ENCODE data around the gene MCAT. TPM values are rescaled to one million over a fixed set of nuclear protein-coding genes. Genes with fewer than 3 reads are reported as not detected.

Gene MCAT
- total RNA-seq, 2 donors from 2014 or later, result 39.1 to 39.9 TPM

- TF ChIP-seq CTCF (IDR thresholded peaks at IDR 0.05) (no peak), POLR2A (IDR thresholded peaks at IDR 0.05) (no peak), POLR2AphosphoS5 (IDR thresholded peaks at IDR 0.05) (no peak)
- 60% methylated on average over 13 of the region's 13 CpGs for WGBS
- intact Hi-C loops (cut with DNase I), result no loop called here
- Histone ChIP-seq H3K27me3 (replicated peaks; ENCODE audit: insufficient read depth) (no peaks in the 10 kb centered on the region), H3K27ac (peak overlapping the region in 1 of 2 donors; percentile 25), H3K36me3 (no peaks in the 10 kb centered on the region), H3K4me3 (no peak overlapping the region), H3K4me1 (replicated peaks) (no peaks in the 10 kb centered on the region), H3K9me3 (no peaks in the 10 kb centered on the region)
- DNase-seq (ENCODE audit: low spot score), result no peak
Measured at GRCh38 chr22:43128116-43128515, 15.1 kb downstream of the MCAT start.

- whole genome bisulfite sequencing, result 78% methylated on average over 17 of the region's 17 CpGs
- Histone ChIP-seq H3K36me3 (no peaks in the 10 kb centered on the region), H3K4me3 (no peak overlapping the region), H3K4me1 (replicated peaks) (no peaks in the 10 kb centered on the region), H3K27me3 (replicated peaks; ENCODE audit: insufficient read depth) (no peaks in the 10 kb centered on the region), H3K27ac (peak overlapping the region in 1 of 2 donors; percentile 25), H3K9me3 (no peaks in the 10 kb centered on the region)
- TF ChIP-seq POLR2AphosphoS5 (IDR thresholded peaks at IDR 0.05), result no peak
- peak; percentile 22 for TF ChIP-seq POLR2A (IDR thresholded peaks at IDR 0.05)
- no peak for TF ChIP-seq CTCF (IDR thresholded peaks at IDR 0.05)
- DNase-seq (ENCODE audit: low spot score), result no peak
- intact Hi-C loops (cut with DNase I), result no loop called here
Measured at GRCh38 chr22:43127166-43127908, 15.9 kb downstream of the MCAT start.

- H3K27ac ChIP-seq, result peak overlapping the region in 1 of 2 donors; percentile 11
- DNase-seq (ENCODE audit: low spot score), result no peak
- 54% methylated on average over 5 of the region's 5 CpGs for WGBS
Measured at GRCh38 chr22:43126501-43127165, 16.6 kb downstream of the MCAT start.

GRCh38 chr22:43118953-43119458 is 24.2 kb downstream of the MCAT start:
- no peak for DNase-seq (ENCODE audit: low spot score)
- H3K4me3 ChIP-seq, result no peak overlapping the region
- H3K27ac ChIP-seq, result peak overlapping the region in 1 of 2 donors; percentile 33
- no peaks in the 10 kb centered on the region for H3K36me3 ChIP-seq
- intact Hi-C loops (cut with DNase I), result no loop called here
- TF ChIP-seq POLR2A (IDR thresholded peaks at IDR 0.05) (no peak), CTCF (IDR thresholded peaks at IDR 0.05) (no peak)
- peaks cover 17% of the 10 kb centered on the region for H3K4me1 ChIP-seq (replicated peaks)
- H3K9me3 ChIP-seq, result no peaks in the 10 kb centered on the region
- 73% methylated on average over 7 of the region's 7 CpGs for WGBS
- H3K27me3 ChIP-seq (replicated peaks; ENCODE audit: insufficient read depth), result no peaks in the 10 kb centered on the region

More at GRCh38 chr22:43126501-43127165, 16.6 kb downstream of the MCAT start:
- TF ChIP-seq CTCF (IDR thresholded peaks at IDR 0.05) (no peak), POLR2A (IDR thresholded peaks at IDR 0.05) (no peak), POLR2AphosphoS5 (IDR thresholded peaks at IDR 0.05) (no peak)
- Histone ChIP-seq H3K4me1 (replicated peaks) (no peaks in the 10 kb centered on the region), H3K36me3 (no peaks in the 10 kb centered on the region), H3K9me3 (no peaks in the 10 kb centered on the region), H3K27me3 (replicated peaks; ENCODE audit: insufficient read depth) (no peaks in the 10 kb centered on the region), H3K4me3 (no peak overlapping the region)
- intact Hi-C loops (cut with DNase I), result no loop called here

All from prostate gland (tissue), 2 donors.